ENCODE results near the gene MADCAM1. TPM values are rescaled to one million over a fixed set of nuclear protein-coding genes. Genes with fewer than 3 reads are reported as not detected.

The MADCAM1 gene
- total and polyA plus RNA-seq, 2 donors (not counting 1 experiment from before 2014, with no cell fraction given), result 0.70 to 2.5 TPM

- H3K27ac Mint-ChIP-seq, result no peak overlapping the region
- H3K4me3 Mint-ChIP-seq, result no peak overlapping the region
- ATAC-seq (ENCODE audit: low read depth), result no peak
- Histone ChIP-seq H3K27ac (ENCODE audit: low read length in 2 of 2) (no peak overlapping the region), H4K20me1 (ENCODE audit: control insufficient read depth, insufficient read depth, low read length, poor library complexity, severe bottlenecking) (no peaks in the 10 kb centered on the region), H3K79me2 (ENCODE audit: control insufficient read depth, insufficient read depth, low read length) (no peaks in the 10 kb centered on the region), H3K9me3 (ENCODE audit: control extremely low read depth in 1 of 3, control insufficient read depth in 2 of 3, insufficient read depth in 1 of 3, low read length in 2 of 3) (peaks cover 0 to 18% (median 0%) of the 10 kb centered on the region in 3 donors), H3K4me3 (ENCODE audit: control extremely low read depth in 1 of 5, extremely low read depth in 1 of 5, insufficient read depth in 1 of 5, low read depth in 2 of 5, low read length in 4 of 5) (no peak overlapping the region), H2AFZ (ENCODE audit: insufficient read depth, low read depth, low read length, poor library complexity, severe bottlenecking) (no peak overlapping the region), H3K4me1 (ENCODE audit: control insufficient read depth in 2 of 2, insufficient read depth in 2 of 2, low read length in 2 of 2) (peaks cover 0 to 6% of the 10 kb centered on the region in 2 donors), H3K36me3 (replicated peaks in 1 of 2; ENCODE audit: control extremely low read depth in 1 of 2, control insufficient read depth in 1 of 2, extremely low read depth in 1 of 2, insufficient read depth in 2 of 2, low read length in 1 of 2) (no peaks in the 10 kb centered on the region), H3K4me2 (replicated peaks; ENCODE audit: low read depth, low read length, poor library complexity, severe bottlenecking) (no peak overlapping the region), H3K9ac (ENCODE audit: low read length) (no peak overlapping the region), H3K27me3 (replicated peaks in 1 of 4; ENCODE audit: control extremely low read depth in 1 of 4, control insufficient read depth in 3 of 4, insufficient read depth in 4 of 4, low read length in 3 of 4) (no peaks in the 10 kb centered on the region)
- peaks cover 4% of the 10 kb centered on the region for H3K9me3 Mint-ChIP-seq (ENCODE audit: insufficient read depth)
- CTCF ChIA-PET, result no interaction called here
- POLR2A ChIA-PET, result no interaction called here
- TF ChIP-seq CTCF (IDR thresholded peaks at IDR 0.05) (no peak), EZH2 (IDR thresholded peaks at IDR 0.05; ENCODE audit: borderline replicate concordance, insufficient read depth, low read depth, low read length, poor library complexity, severe bottlenecking) (no peak)
- peaks cover 4% of the 10 kb centered on the region for H3K4me1 Mint-ChIP-seq
- 88% methylated on average over 26 of the region's 26 CpGs for WGBS (ENCODE audit: insufficient coverage)
- intact Hi-C loops (cut with micrococcal nuclease), result no loop called here
- no peak for DNase-seq
- peaks cover 5% of the 10 kb centered on the region for H3K27me3 Mint-ChIP-seq
These were observed 17.9 kb upstream of the MADCAM1 start for GRCh38 chr19:478236-478903.

- H3K27me3 Mint-ChIP-seq, result peaks cover 5% of the 10 kb centered on the region
- H3K27ac Mint-ChIP-seq, result no peak overlapping the region
- H3K4me1 ChIP-seq (ENCODE audit: control insufficient read depth in 2 of 2, insufficient read depth in 2 of 2, low read length in 2 of 2), result peaks cover 0 to 6% of the 10 kb centered on the region in 2 donors
- H2AFZ ChIP-seq (ENCODE audit: insufficient read depth, low read depth, low read length, poor library complexity, severe bottlenecking), result no peak overlapping the region
- H3K79me2 ChIP-seq (ENCODE audit: control insufficient read depth, insufficient read depth, low read length), result no peaks in the 10 kb centered on the region
- ChIA-PET CTCF (no interaction called here), POLR2A (no interaction called here)
- no peak overlapping the region for H3K4me2 ChIP-seq (replicated peaks; ENCODE audit: low read depth, low read length, poor library complexity, severe bottlenecking)
- H3K4me3 ChIP-seq (ENCODE audit: control extremely low read depth in 1 of 5, extremely low read depth in 1 of 5, insufficient read depth in 1 of 5, low read depth in 2 of 5, low read length in 4 of 5), result no peak overlapping the region
- H3K4me3 Mint-ChIP-seq, result no peak overlapping the region
- ATAC-seq (ENCODE audit: low read depth) (no peak), DNase-seq (no peak)
- peaks cover 4% of the 10 kb centered on the region for H3K4me1 Mint-ChIP-seq
- H4K20me1 ChIP-seq (ENCODE audit: control insufficient read depth, insufficient read depth, low read length, poor library complexity, severe bottlenecking), result no peaks in the 10 kb centered on the region
- peaks cover 4% of the 10 kb centered on the region for H3K9me3 Mint-ChIP-seq (ENCODE audit: insufficient read depth)
- no peak overlapping the region for H3K27ac ChIP-seq (ENCODE audit: low read length in 2 of 2)
- H3K27me3 ChIP-seq (replicated peaks in 1 of 4; ENCODE audit: control extremely low read depth in 1 of 4, control insufficient read depth in 3 of 4, insufficient read depth in 4 of 4, low read length in 3 of 4), result no peaks in the 10 kb centered on the region
- H3K9ac ChIP-seq (ENCODE audit: low read length), result no peak overlapping the region
- no peak for TF ChIP-seq EZH2 (IDR thresholded peaks at IDR 0.05; ENCODE audit: borderline replicate concordance, insufficient read depth, low read depth, low read length, poor library complexity, severe bottlenecking)
- no peak for TF ChIP-seq CTCF (IDR thresholded peaks at IDR 0.05)
- intact Hi-C loops (cut with micrococcal nuclease), result no loop called here
- peaks cover 0 to 18% (median 0%) of the 10 kb centered on the region in 3 donors for H3K9me3 ChIP-seq (ENCODE audit: control extremely low read depth in 1 of 3, control insufficient read depth in 2 of 3, insufficient read depth in 1 of 3, low read length in 2 of 3)
- H3K36me3 ChIP-seq (replicated peaks in 1 of 2; ENCODE audit: control extremely low read depth in 1 of 2, control insufficient read depth in 1 of 2, extremely low read depth in 1 of 2, insufficient read depth in 2 of 2, low read length in 1 of 2), result no peaks in the 10 kb centered on the region
- 76% methylated on average over 13 of the region's 14 CpGs for WGBS (ENCODE audit: insufficient coverage)
These were observed 17.3 kb upstream of the MADCAM1 start for GRCh38 chr19:478976-479375.

All from B cell (primary cell).